Smooth muscle cell (in vitro differentiated cells): Measurements from ENCODE around the gene STIM1. TPM values are rescaled to one million over a fixed set of nuclear protein-coding genes. Genes with fewer than 3 reads are reported as not detected.

Experiments used
- DNase-seq: peaks from one replicate; lab custom pipeline; 2025; ENCODE audit not compliant: unreplicated experiment; lab: John Stamatoyannopoulos, UW
- H2AFZ ChIP-seq: fragments of 200-600 bp; sonication (generic); 2 replicates; pipeline ENCODE4 v1.6.0; 2016; ENCODE audit warnings: antibody characterized with exemption, low read depth, mild to moderate bottlenecking
- H3F3A ChIP-seq: fragments of 200-600 bp; sonication (generic); 2 replicates; pipeline ENCODE4 v1.6.0; 2017; ENCODE audit warnings: antibody characterized with exemption, low read depth
- H3K27ac ChIP-seq: fragments of 200-600 bp; sonication (generic); 2 replicates; pipeline ENCODE4 v1.5.1; 2016; ENCODE audit warnings: low read depth, mild to moderate bottlenecking
- H3K27me3 ChIP-seq: fragments of 200-600 bp; sonication (generic); 2 replicates; pipeline ENCODE4 v1.6.1; 2016; ENCODE audit warnings: low read depth, mild to moderate bottlenecking
- H3K36me3 ChIP-seq: fragments of 200-600 bp; sonication (generic); 2 replicates; pipeline ENCODE4 v1.5.1; 2016; ENCODE audit warnings: low read depth
- H3K4me1 ChIP-seq: fragments of 200-600 bp; sonication (generic); 2 replicates; pipeline ENCODE4 v1.5.1; 2016; ENCODE audit warnings: low read depth
- H3K4me2 ChIP-seq: fragments of 200-600 bp; sonication (generic); 2 replicates; pipeline ENCODE4 v1.6.0; 2016; ENCODE audit warnings: mild to moderate bottlenecking
- H3K4me3 ChIP-seq: fragments of 200-600 bp; sonication (generic); 2 replicates; pipeline ENCODE4 v1.5.1; 2016; ENCODE audit warnings: mild to moderate bottlenecking
- H3K79me2 ChIP-seq: fragments of 200-600 bp; sonication (generic); 2 replicates; pipeline ENCODE4 v1.6.0; 2016; ENCODE audit warnings: low read depth, mild to moderate bottlenecking
- H3K9ac ChIP-seq: fragments of 200-600 bp; sonication (generic); 2 replicates; pipeline ENCODE4 v1.6.0; 2016; ENCODE audit warnings: low read depth
- H3K9me3 ChIP-seq: fragments of 200-600 bp; sonication (generic); replicated peaks from 2 replicates; pipeline ENCODE4 v1.5.1; 2016; ENCODE audit warnings: low read depth
- H4K20me1 ChIP-seq: fragments of 200-600 bp; sonication (generic); 2 replicates; pipeline ENCODE4 v1.6.0; 2016; ENCODE audit warnings: low read depth
- CTCF ChIP-seq: fragments of 200-600 bp; sonication (generic); IDR thresholded peaks from 2 replicates; pipeline ENCODE4 v1.5.1; 2017; ENCODE audit warnings: borderline replicate concordance, mild to moderate bottlenecking, antibody characterized with exemption; ENCODE audit not compliant: insufficient read depth, poor library complexity, severe bottlenecking
- WGBS: methylation state at CpG from one replicate; pipeline ENCODE4 v1.1.7; 2016; ENCODE audit warnings: low lambda C conversion rate; 5-methylcytosine and 5-hydroxymethylcytosine counted together
- polyA plus RNA-seq: library from polyadenylated mRNA; unstranded; fragments of >200 nt; fragmentation: Nextera tagmentation; extraction: Ambion mirVana; gene quantifications from 2 replicates; pipeline ENCODE4 v1.2.1, GENCODE V29; 2016
- total RNA-seq: library from RNA; depleted of rRNA; stranded (reverse); fragments of >200 nt; gene quantifications from 2 replicates; pipeline ENCODE4 v1.2.3, GENCODE V29; 2014

STIM1 gene
- total and polyA plus RNA-seq, 2 experiments from 2014 or later = 15.3 to 31.5 TPM

GRCh38 chr11:3901249-3902025 lies 46.0 kb downstream of the STIM1 start:
- no peaks in the 10 kb centered on the region for H3K9me3 ChIP-seq
- no peak overlapping the region for H2AFZ ChIP-seq
- peaks cover 27% of the 10 kb centered on the region for H4K20me1 ChIP-seq
- H3K4me1 ChIP-seq = peaks cover 9% of the 10 kb centered on the region
- no peak overlapping the region for H3K4me2 ChIP-seq
- WGBS = 76% methylated on average over 6 of the region's 6 CpGs
- H3K79me2 ChIP-seq = peaks cover 19% of the 10 kb centered on the region
- no peak overlapping the region for H3K4me3 ChIP-seq
- H3K27me3 ChIP-seq = no peaks in the 10 kb centered on the region
- TF ChIP-seq CTCF = no peak
- no peak for DNase-seq
- H3K36me3 ChIP-seq = no peaks in the 10 kb centered on the region
- no peak overlapping the region for H3K27ac ChIP-seq
- no peak overlapping the region for H3K9ac ChIP-seq
- H3F3A ChIP-seq = peaks cover 6% of the 10 kb centered on the region

- WGBS = 93% methylated on average over 7 of the region's 7 CpGs
- no peak for TF ChIP-seq CTCF
- H3K27me3 ChIP-seq = no peaks in the 10 kb centered on the region
- peaks cover 19% of the 10 kb centered on the region for H3K79me2 ChIP-seq
- H4K20me1 ChIP-seq = peaks cover 27% of the 10 kb centered on the region
- H3K9ac ChIP-seq = no peak overlapping the region
- H3K27ac ChIP-seq = no peak overlapping the region
- peaks cover 9% of the 10 kb centered on the region for H3K4me1 ChIP-seq
- no peak overlapping the region for H3K4me2 ChIP-seq
- H3K9me3 ChIP-seq = no peaks in the 10 kb centered on the region
- no peaks in the 10 kb centered on the region for H3K36me3 ChIP-seq
- H3K4me3 ChIP-seq = no peak overlapping the region
- peaks cover 6% of the 10 kb centered on the region for H3F3A ChIP-seq
- no peak for DNase-seq
- no peak overlapping the region for H2AFZ ChIP-seq
Observed at GRCh38 chr11:3902441-3902840, 47.0 kb downstream of the STIM1 start.

DNA sequence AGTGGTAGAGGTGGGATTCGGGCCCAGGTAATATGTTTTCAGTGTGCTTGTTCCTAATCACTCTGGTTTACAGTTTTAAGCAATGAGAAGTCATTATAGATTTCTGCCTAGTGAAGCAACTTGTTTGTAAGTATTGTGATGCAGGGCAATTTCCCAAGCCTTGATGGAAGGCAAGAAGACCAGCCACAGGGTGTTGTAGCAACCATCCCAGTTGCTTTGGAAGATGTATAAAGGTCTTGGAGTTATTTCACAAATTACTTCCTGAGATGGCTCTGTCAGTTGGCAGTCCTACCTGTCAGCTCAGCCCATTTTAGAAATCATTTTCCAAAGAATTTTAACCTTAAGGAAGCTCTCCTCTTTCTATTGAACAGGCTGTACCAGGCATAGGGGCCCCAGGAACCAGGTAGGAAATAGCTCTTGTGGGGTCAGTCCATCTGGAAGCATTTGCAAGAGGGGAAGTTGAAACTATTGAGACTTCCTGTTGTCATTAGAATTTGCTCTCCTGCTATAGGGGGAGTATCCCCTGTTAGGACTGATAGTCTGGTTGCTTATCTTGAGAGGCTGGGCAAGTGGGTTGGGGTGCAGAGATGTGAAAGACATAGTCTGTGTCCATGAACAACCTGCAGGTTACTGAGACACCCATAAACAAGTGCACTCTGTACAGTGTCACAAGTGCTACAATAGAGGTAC lies 47.9 kb downstream of the STIM1 start:
- no peak overlapping the region for H3K9ac ChIP-seq
- H3K36me3 ChIP-seq = no peaks in the 10 kb centered on the region
- peaks cover 27% of the 10 kb centered on the region for H4K20me1 ChIP-seq
- peaks cover 6% of the 10 kb centered on the region for H3F3A ChIP-seq
- no peak for DNase-seq
- WGBS = 89% methylated on average over 1 of the region's 1 CpG
- no peaks in the 10 kb centered on the region for H3K27me3 ChIP-seq
- no peak overlapping the region for H2AFZ ChIP-seq
- peak overlapping the region; percentile 96 for H3K27ac ChIP-seq
- no peaks in the 10 kb centered on the region for H3K9me3 ChIP-seq
- peaks cover 9% of the 10 kb centered on the region for H3K4me1 ChIP-seq
- H3K4me2 ChIP-seq = no peak overlapping the region
- no peak for TF ChIP-seq CTCF
- no peak overlapping the region for H3K4me3 ChIP-seq
- peaks cover 21% of the 10 kb centered on the region for H3K79me2 ChIP-seq
